Activated CD4-positive, alpha-beta T cell treated with anti-CD3 and anti-CD28 coated beads, Interleukin-2, amount 50 U/mL, for 16 hours (primary cell): ENCODE data around the gene CRTC1.
"Not testable (repeated sequence)": the region's sequence is repeated elsewhere in the genome, so short reads cannot be mapped to it uniquely, and the experiment has no call there.

Experiments
- DNase-seq: peaks from one replicate; pipeline ENCODE4 v3.0.0-alpha.2; 2020

The CRTC1 gene

DNA sequence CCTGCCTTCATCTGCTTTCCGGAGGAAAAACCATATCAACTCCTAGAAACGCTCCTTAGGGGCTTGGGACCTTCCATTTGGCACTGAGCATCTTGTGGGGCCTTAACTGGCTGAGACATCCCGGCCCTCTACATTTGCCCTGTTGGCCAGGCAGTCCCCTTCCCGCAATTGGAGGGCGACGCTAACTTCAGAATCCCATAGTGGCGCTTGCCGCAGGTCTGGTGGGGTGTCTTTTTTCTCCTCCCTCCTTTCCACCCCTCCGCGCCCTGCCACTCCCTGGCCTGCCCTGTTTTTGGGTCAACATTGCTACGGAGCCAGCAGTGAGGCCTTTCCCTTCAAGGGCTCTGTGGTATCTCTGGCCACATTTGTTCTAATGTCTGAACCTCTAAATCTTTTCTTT lies 13.6 kb upstream of the CRTC1 start:
- no peak for DNase-seq

DNA sequence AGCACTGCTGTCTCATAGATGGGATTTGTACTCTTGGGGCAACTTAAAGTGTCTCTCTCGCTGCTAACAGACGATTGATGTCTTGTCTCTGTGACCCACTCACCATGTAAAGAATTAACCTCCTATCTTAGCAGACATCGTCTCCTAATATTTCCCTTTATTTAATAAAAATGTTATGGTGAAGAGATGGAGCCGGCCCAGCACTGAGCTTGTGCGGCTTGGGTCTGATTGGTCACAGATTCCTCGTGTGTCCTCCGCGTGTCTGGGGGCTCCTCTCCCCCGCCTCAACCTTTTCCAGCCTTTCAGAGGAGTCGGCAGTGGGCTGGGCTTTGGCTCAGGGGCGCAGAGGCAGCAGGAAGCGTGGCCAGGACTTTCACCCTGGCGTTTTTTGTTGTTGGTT lies 13.2 kb upstream of the CRTC1 start:
- no peak for DNase-seq

DNA sequence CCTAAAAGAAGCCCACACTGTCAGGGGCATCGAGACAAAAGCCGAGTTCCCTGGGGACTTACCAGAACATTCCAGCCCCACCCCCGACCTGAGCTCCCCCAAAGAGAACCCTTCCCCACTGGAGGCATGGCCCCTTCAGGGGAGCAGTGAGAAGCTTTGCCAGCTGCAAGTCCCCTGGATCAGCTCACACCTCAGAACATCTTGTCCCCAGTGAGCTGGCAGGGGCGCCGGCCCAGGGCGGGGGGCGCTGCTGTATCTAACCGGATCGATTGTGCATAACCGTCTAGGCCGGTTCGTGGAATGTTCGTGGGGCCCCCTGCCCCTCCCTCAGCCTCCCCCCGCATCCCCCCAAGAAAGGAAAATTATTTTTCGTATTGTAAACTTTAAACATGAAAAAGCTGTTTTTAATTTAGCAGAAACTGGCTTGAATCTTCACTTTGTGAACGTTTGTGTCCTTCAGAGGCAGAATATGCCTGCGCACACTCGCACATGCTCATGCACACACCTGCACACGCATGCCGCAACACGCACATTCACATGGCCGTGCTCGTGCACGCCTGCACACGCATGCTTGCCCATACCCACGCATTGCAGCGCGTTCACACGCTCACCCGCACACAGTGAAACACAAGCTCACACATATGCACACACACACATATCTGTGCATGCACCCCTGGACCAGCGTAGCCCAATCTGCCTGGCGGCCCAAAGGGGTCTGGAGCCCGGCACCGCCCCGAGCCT lies 12.0 kb upstream of the CRTC1 start:
- DNase-seq, result no peak

DNA sequence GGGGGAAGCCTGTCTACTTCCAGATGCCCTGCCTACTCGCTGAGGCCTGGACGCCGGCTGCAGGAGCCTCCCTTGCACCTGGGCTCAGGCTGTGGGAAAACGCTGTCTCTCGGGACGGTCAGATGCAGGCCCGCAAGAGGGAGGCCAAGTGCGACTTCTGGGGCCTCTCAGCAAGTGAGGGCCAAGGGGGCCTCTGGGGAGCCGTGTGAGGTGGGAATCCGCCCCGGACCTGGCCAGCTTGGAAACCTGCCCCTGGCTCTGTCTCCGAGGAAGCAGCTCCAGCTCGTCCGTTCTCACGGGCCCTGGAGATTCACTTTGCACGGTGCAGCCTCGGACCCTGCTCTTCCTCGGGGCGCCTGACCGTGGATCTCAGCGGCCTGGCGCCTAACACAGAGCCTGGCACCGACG lies 11.4 kb upstream of the CRTC1 start:
- no peak for DNase-seq

DNA sequence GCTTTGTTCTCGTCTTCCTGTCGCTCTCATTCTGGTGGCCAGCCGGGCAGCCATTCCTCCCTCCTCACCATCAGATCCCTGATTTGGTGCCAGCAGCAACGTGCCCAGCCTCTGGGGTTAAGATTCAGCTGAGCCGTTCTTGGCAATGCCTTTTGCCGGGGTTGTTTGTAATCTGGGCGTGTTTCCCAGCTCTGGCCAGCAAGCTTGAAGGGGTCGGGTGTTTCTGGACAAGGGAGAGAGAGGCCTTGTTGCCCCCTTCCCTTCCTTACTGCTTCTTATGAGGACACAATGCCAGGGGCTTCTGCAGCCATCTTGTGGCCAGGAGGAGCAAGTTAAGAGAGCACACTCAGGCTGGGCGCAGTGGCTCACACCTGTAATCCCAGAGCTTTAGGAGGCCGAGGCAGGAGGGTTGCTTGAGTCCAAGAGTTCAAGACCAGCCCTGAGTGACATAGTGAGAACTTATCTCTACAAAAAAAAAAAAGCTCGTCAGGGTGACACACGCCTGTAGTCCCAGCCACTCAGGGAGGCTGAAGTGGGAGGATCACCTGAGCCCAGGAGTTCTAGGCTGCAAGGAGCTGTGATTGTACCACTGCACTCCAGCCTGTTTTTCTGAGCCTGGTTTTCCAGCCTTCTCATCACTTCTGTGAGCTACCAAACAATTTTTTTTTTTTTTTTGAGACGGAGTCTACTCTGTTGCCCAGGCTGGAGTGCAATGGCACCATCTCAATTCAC lies 10.7 kb upstream of the CRTC1 start:
- DNase-seq, result no peak

DNA sequence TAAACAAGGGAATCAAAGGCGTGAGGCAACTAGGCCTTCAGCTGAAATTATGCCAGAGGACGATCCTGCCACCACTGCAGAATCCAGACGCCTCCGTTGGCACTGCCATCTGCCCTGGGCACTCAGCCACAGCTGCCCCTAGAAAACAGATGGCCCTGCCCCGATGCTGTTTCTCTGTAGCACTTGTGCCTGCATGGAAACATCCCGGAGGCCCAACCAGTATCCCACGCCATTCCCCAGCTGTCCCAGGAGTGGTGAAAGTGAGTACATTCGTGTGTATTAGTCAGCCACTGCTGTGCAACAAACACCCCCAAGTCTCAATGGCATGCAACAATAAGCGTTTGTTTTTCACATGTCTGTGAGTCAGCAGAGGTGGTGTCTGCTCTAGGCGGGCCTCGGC lies 8.9 kb upstream of the CRTC1 start:
- no peak for DNase-seq

DNA sequence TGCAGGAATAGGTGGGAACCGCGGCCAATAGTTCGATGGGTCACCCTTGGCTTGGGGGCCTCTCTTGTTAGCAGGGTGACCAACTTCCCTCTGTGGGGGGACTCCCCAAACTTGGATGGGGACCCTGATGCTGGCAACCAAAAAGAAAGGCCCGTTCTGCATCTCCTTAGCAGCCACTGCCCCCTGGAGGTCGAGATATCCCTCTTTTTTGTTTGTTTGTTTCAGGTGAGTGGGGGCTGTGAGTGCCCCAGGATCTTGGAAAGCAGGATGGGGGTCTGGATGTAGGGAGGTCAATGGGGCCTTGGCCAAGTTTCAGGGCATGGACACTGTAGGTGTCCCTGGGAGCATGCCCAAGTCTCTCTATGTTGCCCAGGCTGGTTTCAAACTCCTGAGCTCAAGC lies 7.7 kb upstream of the CRTC1 start:
- DNase-seq, result peak; percentile 14

DNA sequence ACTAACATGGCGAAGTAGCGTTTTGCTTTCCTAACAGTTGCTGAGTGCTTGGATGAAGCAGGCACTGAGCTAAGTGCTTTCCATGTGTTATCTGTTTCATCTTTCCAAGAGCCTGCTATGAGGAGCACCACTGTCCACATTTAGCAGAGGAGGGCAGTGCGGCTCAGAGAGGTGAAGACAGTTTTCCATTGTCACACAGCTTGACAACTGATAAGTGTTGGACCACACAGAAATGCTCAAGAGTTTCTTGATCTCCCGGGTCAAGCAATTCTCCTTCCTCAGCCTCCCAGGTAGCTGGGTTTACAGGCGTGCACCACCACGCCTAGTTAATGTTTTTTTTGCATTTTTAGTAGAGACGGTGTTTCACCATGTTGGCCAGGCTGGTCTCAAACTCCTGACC lies 6.8 kb upstream of the CRTC1 start:
- no peak for DNase-seq

DNA sequence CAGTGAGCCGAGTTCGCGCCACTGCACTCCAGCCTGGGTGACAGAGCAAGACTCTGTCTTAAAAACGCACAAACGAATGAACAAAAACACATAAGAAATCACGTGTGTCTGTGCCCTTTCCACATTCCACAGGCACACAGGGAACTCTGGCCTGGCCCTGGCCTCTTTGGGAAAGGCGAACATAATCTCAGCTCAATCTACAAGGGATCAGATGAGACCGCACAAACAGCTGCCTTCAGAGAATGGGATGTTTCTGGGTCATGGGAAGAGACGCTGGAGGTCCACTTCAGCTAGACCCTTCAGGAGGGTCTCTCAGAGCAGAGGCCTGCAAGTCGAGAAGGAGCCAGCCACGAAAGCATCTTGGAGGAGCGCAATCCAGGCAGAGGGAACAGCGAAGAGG lies 6.3 kb upstream of the CRTC1 start:
- no peak for DNase-seq

DNA sequence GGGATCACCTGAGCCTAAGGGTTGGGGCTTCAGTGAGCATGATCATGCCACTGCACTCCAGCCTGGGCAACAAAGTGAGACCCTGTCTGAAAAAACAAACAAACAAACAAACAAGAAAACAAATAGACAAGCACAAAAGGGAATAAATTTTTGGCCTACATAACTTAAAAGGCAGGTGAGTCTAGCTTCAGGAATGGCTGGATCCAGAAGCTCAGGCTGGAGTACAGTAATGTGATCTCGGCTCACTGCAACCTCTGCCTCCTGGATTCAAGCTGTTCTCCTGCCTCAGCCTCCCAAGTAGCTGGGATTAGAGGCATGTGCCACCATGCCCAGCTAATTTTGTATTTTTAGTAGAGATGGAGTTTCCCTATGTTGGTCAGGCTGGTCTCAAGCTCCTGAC lies 3.3 kb upstream of the CRTC1 start:
- DNase-seq, result not testable (repeated sequence)

DNA sequence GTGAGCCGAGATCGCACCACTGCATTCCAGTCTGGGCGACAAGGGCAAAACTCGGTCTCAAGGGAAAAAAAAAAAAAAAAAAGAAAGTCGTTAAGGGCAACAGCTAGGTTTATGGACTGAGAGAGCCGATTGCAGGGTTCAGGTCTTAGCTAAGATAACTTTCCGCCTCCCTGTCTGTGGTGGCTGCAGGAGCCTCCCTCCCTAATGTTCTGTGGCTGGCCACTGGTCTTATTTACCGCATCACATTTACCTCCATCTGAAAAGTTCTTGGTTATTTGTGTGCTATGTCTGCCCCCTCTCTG lies 722 bp upstream of the CRTC1 start:
- DNase-seq, result no peak

DNA sequence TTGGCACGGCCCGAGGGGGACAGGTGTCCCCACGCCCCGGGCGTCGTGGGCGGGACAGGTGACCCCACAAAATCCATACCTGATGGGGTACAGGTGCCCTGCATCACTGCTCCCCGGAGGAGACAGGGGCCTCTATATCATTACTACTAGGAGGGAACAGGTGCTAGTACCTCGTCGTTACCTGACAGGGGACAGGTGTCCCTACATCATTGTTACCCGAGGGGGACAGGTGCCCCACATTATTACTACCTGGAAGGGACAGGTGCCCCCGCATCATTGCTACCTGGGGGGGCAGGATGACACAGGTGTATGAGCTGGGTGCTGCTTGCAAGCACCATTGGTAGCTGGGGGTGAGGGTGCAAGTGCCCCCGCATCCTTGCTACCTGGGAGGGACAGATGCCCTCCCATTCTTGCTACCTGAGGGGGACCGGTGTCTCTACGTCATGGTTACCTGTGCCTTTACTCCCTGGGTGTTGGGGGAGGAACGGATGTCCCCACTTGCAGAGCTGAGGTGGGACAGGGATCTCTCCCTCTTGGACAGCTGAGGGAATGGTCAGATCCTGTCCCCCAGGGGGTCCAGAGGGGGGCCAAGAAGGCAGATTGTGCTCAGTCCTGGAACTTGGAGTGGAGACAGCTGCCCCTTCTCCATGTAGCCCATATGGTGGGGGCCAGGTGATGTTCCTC lies 620 bp downstream of the CRTC1 start:
- no peak for DNase-seq

DNA sequence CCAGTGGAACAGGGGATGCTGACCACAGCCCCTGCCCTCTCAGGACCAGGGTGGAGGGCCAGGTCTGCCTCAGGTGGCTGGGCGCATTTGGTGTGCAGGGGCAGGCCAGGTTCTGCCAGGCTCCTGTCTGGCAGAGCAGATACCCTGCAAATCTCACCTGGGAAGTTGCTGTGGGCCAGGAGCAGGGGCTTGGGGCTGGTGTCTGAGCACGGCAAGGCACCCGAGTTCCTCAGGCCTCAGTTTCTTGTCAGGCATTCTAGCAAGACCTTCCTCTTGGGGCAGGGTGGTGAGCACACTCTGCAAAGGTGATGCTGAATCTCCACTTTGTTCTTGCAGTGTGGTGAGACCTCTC lies 1.1 kb downstream of the CRTC1 start:
- DNase-seq, result no peak

DNA sequence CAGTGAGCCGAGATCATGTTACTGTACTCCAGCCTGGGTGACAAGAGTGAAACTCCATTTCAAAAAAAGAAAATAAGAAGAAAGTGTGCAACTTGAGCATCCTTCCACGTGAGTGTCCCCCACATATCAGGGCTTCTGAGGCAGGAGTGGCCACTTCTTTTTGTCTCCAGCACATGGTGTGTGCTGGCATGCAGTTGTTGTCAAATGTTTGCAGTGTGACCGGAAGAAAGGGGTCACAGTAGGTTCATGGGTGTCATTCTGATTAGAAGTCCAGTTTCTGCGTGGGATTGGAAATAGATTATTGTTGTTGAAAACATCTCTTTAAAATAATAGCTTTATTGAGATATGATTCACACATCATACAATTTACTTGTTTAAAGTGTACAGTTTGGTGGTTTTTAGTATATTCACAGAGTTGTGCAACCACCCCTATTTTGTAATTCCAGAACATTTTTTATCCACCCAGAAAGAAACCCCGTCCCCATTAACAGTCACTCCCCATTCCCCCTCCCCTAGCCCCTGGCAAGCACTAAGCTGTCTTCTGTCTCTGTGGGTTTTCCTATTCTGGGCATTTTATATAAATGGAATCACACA lies 2.2 kb downstream of the CRTC1 start:
- DNase-seq, result no peak

DNA sequence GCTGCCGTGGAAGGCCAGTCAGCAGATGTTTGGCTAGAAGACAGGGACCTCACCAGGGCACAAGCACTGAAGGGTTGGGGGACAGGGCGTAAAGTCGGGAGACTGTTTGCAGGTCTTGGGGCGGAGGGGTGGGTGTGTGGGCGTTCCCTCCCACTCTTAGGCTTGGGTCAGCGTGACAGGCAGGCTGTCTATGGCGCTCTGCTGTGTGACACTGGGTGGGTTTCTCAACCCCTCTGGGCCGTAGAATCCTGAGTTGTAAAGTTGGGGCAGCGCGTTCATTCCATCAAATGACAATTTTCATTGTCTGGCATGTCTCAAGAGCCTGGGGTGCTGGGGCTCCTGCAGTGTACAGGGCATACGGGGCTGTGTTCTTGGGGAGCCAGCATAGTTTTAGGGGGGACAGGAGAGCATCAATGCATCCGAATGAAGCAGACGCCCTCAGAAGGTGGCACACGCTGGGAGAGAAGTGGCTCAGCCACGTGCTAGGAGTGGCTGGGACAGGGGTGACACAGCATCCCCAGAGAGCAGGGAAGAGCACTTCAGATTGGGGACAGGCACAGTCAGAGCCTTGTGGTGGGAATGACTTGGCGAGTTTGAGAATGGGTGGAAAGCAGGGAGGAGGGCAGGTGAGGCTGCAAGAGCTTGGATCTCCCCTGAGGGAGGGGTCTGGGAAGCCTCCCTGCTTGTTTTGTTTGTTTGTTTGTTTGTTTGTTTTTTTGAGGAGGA lies 4.4 kb downstream of the CRTC1 start:
- DNase-seq, result no peak

DNA sequence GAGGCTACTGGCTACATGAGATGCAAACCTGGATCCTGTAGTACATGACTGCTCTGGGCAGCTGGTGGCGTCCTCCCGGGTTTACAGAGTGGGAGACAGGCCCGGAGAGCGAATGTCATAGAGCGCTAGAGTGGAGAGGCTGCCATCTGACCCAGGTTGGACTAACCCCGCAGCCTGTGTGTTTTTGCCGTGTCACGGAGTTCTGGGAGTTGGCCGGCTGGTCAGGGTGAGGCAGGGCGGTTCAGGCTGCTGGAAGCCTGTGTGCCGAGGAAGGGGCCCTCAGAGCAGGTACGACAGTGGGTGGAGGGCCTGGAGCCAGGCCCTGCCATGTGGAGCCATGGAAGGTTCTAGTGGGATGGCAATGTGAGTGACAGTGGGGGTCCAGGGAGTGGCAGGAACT lies 12.5 kb downstream of the CRTC1 start:
- DNase-seq, result no peak

DNA sequence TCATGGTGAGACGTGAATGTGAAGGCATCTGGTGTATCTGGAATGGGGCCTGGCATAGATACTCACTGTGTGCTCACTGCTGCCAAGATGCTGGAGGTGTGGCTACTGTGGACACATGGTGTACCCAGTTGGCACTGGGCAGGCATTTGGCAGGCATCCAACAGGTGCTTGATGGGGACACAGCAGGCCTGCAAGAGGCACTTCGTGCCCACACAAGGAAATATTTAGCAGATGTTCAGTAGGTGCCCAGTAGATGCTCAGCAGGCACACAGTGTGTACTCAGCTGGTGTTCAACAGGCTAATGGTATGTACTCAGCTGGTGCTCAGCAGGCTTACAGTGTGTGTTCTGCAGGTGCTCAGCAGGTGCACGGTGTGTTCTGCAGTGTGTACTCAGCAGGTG lies 14.2 kb downstream of the CRTC1 start:
- DNase-seq, result no peak

DNA sequence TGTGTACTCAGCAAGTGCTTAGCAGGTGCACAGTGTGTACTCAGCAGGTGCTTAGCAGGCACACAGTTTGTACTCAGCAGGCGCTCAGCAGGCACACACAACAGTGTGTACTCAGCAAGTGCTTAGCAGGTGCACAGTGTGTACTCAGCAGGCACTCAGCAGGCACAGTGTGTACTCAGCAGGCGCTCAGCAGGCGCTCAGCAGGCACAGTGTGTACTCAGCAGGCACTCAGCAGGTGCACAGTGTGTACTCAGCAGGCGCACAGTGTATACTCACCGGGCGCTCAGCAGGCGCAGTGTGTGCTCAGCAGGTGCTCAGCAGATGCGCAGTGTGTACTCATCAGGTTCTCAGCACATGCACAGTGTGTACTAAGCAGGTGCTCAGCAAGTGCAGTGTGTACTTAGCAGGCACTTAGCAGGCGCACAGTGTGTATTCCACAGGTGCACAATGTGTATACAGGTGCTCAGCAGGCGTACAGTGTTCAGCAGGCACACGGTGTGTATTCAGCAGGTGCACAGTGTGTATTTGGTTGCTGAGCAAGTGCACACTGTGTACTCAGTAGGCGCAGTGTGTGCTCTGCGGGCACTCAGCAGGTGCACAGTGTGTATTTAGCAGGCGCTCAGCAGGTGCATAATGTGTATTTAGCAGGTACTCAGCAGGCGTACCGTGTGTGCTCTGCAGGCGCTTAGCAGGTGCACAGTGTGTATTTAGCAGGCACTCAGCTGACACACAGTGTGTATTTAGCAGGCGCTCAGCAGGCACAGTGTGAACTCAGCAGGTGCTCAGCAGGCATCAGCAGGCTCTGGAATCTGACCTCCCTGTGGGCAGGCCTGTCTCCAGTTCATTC lies 15.1 kb downstream of the CRTC1 start:
- DNase-seq, result no peak

DNA sequence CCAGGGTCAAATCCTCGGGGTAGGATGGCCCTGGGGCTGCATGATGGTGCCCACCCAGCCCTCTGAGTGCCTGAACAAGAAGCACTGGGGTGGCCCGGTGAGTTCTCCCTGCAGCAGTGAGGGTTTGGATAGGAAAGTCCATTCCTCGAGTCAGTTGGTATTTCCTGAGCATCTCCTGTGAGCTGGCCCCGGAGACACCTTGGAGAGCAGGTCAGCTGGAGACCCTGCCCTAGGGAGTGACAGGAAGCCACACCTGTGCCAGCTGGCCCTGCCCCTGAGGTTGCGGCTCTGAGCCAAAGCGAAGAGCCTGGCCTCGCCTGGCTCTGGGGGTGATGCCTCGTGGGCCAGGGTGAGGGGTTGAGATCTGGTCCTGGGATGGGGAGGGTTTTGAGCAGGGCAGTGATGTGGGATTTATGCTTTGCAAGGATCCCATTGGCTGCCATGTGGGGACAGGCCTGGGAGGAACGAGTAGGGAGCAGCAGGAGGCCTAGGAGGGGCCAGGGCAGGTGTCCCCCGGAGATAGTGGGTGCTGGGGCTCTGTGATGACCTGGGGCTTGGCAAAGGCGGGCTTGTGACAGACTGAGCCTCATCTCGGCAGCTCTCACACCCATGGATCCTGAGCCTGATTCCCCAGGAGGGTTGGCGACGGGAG lies 16.0 kb downstream of the CRTC1 start:
- DNase-seq, result no peak

DNA sequence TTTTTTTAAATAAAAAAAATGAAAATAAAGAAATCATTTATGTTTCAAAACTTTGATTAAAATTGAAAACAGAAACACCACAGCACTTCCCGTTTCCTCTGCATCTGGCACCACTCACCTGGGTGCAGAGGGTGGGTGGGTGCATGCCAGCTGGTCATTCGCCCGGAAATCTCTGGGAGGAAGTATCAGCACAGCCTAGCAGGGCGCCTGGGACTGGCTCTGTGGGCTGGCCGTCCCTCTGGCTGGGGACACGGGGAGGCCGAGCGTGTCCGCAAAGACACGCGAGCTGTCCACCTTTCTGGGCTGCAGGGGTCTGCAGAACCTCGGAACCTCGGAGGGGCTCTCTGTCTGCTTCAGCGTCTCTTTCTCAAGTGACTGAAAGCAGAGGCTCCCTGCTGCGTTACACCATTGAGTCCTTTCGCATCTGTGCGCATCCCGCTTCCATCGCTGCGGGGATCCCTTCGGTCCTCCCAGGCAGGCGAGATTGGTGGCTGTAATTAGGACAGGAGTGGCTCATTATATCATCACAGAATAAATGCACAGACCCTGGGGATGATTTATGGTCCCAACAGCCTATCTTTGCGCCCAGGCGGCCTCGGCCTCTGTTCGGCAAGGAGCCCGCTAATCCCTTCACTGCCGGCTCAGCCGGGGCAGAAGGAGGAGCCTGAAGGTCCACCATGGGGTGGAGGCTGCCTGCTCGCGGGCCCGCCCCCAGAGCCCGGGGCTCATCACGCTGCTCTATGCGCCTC lies 17.2 kb downstream of the CRTC1 start:
- DNase-seq, result peak; percentile 72

DNA sequence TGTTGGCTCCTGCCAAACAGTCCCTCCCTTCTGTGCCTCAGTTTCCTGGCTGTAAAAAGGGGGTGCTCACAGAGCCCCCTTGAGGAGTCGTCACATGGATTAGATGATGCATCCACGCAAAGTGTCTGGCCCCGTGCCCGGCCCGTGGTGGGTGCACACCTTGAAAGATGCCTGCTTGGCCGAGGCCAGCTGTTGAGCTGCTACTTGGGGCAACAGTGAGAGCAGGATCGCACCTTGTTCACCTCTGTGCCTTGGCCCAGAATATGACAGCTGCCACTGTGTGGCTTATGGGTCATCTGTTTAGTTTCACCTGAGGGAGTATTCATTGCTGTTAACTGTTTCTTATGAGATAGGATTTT lies 17.7 kb downstream of the CRTC1 start:
- no peak for DNase-seq
